ENCODE data around the gene NEK2.
"Not testable (repeated sequence)": the region's sequence is repeated elsewhere in the genome, so short reads cannot be mapped to it uniquely, and the experiment has no call there.

NEK2 gene

GRCh38 chr1:211628417-211628816, 47.0 kb downstream of the NEK2 start:
- TF ChIP-seq ZFX (IDR thresholded peaks at IDR 0.05) (no peak), CTCF (conservative IDR thresholded peaks at IDR 0.05) (no peak)

GRCh38 chr1:211627259-211627658, 48.2 kb downstream of the NEK2 start:
- H3K27ac ChIP-seq = no peak overlapping the region

More at GRCh38 chr1:211628417-211628816, 47.0 kb downstream of the NEK2 start:
- H3K27ac ChIP-seq = no peak overlapping the region

GRCh38 chr1:211625866-211626265, 49.6 kb downstream of the NEK2 start:
- not testable (repeated sequence) for H3K27ac ChIP-seq

More at GRCh38 chr1:211627259-211627658, 48.2 kb downstream of the NEK2 start:
- no peak for TF ChIP-seq ZFX (IDR thresholded peaks at IDR 0.05)
- no peak for TF ChIP-seq CTCF (conservative IDR thresholded peaks at IDR 0.05)

DNA sequence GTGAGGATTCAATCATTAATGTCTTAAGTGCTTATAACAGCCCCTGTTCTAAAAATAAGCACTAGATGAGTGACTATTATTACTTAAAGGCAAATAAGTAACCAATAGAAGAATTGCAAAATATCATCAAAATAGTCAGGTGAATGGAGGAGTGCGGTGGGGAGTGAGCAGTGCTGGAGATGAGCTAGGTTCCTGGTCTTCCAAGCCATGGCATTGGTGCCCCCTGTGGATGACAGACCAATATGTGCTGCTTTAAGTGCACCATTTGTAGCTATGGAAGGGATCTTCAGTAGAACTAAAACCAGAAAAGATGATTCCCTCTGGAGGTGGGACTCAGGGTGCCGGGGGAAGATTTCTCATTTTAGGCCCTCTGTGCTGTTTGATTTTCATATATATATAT, 50.4 kb downstream of the NEK2 start:
- no peak overlapping the region for H3K27ac ChIP-seq
- TF ChIP-seq CTCF (conservative IDR thresholded peaks at IDR 0.05) (no peak), ZFX (IDR thresholded peaks at IDR 0.05) (no peak)

DNA sequence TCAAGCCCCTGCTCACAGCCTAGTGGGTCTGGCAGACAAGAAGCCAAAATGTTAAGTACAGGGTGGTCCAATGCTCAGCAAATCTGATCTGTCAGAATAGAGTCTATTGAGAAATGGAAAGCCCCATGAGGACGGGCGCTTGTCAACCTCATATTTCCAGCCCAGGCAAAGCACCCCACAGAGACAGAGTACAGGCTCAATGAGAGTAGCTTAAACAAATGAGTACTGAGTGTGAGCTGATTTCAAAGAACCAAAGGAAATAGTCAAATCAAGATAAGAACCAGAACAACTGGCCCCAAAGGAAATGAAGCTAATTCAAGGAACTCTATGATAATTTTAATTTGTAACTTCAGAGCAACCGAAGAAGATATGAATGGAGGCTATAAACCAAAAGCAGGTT, 51.9 kb downstream of the NEK2 start:
- TF ChIP-seq ZFX (IDR thresholded peaks at IDR 0.05) (no peak), CTCF (conservative IDR thresholded peaks at IDR 0.05) (no peak)
- H3K27ac ChIP-seq = no peak overlapping the region

GRCh38 chr1:211621447-211622198, 53.8 kb downstream of the NEK2 start:
- TF ChIP-seq CTCF (conservative IDR thresholded peaks at IDR 0.05) (no peak), ZFX (IDR thresholded peaks at IDR 0.05) (no peak)
- H3K27ac ChIP-seq = no peak overlapping the region

GRCh38 chr1:211620097-211620496, 55.3 kb downstream of the NEK2 start:
- H3K27ac ChIP-seq = no peak overlapping the region
- TF ChIP-seq CTCF (conservative IDR thresholded peaks at IDR 0.05) (no peak), ZFX (IDR thresholded peaks at IDR 0.05) (no peak)
